GM20431 (cell line): ENCODE measurements around the gene SGSM2.

Source experiments
- in situ Hi-C: fragments of 300-500 bp; cut with MseI, MboI; formaldehyde crosslinking; loops from one replicate; pipeline ENCODE4 v1.15.0; 2020; ENCODE audit warnings: low sequenced_read_pairs; ENCODE audit not compliant: unreplicated experiment

SGSM2 gene

DNA sequence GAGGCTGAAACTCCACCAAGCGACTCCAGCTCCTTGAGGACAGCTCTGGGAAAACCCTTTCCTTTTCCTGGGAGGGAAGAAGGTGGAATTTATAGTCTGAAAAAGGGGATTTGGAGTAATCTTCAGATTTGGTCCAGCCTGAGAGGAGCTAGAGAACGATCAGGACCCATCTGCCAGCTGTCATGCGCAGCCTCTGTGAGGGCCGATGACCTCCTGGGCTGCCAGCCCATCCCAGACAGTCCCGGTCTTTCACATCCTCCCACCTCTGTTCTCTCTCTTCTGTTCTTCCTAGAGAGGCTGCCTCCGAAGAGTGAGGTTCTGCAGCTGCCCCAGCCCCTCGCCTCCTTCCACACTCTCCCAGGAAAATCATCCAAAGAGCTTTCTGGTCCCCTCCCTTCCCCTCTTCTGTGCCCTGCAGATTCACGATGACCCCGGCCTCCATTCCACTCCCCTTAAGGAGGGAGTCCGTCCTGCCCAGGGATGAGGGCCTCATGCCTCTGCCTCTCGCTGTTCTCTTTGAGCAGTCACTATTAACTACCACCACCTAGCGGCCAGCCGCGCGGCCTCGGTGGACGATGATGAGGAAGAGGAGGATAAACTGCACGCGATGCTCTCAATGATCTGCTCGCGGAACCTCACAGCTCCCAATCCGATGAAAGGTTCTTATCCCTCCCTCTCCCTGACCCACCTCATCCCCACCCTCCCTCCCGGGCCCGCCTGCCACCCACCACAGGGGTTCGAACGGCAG lies 29.6 kb downstream of the SGSM2 start:
- in situ Hi-C loops, result no loop called here

DNA sequence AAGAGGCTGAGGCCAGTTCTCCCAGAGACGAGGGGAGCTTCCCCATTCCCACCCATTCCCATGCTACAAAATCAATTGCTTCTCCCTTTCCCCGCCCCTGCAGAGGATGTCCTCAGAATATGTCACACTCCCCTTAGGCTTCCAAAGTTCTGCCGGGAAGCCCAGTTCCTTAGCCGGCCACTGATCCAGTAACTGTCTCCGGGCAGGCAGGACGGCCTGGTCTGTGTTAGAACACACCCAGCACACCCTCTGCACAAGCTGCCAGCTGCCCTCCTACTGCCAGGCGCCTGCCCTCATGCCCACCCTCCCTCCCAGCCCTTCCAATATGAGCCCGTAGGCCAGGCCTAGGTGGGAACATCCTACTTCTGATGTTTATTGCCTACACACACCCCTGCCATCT lies 31.1 kb downstream of the SGSM2 start:
- in situ Hi-C loops, result no loop called here

DNA sequence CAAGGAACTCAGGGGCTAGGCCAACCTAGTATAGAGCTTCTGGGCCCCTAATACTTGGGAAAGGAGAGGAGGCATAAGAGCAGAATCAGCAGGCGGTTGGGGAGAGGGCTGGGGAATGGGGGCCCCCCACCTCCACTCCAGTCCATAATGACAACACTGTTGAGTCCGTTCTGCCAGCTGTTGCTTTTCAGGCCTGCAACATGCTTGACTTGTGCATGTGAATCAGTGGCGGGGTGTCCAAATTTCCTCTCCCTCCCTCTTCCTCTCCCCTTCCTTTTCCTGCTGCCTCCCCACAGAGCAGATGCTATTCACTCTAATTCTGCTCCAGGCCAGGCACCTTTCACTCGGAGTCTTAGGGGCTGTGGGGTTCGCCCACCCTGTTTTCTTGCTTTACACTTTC lies 31.7 kb downstream of the SGSM2 start:
- in situ Hi-C loops, result no loop called here

DNA sequence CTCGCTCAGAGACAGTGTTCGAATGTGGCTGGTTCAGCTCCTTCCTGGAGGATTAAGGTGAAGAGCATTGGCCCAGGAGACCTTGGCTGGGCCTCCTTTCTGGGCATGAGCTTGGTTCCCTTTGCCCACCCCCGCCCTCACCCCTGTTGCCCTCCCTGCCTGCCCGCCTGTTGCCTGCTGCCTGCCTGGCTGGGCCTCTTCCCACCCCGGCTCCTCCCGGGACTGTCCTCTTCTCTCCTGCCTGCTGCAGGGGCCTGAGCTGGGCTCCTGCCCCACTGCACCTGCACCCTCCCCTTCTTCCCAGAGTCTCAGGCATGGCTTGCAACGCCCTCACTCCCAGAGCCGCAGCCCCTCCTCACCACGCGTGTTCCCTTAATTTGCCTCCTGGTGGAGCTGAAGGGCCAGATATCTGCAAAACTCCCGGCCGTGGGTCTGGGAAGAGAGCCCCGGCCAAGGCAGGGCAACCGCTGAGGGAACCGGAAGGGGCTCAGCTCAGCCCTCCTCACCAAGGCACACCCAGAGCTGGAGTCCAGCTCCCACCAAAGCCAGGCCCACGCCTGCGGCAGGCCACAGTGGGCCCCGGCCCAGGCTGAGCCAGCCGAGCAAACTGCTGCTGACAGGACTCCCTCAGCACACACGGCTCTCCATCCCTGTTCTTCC lies 32.4 kb downstream of the SGSM2 start:
- in situ Hi-C loops, result no loop called here

DNA sequence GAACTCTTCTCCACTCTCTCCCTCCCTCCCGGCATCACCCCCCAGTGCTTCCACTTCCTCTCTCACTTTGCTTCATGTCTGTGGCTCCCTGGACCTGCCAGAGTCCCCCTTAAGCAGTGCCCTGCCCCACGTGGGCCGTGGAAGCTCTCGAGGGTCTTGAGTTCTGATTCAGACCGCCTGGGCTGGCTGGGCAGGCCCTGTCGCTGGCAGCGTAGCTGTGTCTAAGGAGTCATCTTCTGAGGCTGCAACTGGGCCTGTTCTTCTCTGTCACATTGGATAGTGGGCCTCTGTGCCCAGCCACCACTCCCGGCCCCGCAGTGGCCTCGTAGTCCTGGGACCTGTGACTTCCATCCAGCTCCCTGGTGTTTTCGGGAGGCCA lies 32.9 kb downstream of the SGSM2 start:
- in situ Hi-C loops, result no loop called here

DNA sequence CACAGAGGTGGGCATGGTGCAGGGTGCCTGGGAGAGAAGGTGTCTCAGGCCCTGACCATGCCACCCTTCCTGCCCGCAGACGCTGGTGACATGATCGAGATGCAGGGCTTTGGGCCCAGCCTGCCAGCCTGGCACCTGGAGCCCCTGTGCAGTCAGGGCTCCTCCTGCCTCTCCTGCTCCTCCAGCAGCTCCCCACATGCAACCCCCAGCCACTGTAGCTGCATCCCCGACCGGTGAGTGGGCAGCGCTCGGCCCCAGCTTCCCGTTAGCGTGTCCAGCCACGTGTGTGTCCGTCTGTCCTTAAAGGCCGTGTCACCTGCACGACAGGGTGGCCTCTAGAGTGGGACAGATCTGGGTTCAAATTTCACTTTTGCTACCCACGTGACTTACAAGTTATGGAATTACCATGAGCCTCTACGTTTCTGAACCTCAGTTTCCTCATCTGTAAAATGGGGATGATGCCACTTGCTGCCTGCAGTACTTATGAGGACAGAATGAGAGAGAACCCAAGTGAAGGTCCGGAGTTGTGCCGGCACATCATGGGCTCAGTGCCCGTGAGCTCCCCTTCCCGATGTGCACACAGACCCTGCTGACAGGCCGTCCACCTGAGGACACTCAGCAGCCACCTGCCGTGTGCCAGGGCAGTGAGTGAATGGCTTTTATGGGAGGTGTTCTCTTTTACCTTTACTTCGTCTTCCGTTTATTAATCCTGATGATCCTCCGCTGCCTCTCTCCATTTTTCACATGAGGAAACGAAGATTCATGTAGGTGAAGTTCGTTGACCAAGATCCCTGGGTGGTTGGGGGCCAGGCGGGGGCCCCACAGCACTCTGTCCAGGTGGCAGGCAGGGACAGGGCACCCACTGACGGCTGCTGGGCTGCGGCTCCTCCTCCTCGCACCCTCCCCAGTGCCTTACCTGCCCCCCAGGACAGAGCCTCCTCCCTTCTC lies 34.2 kb downstream of the SGSM2 start:
- in situ Hi-C loops, result no loop called here

DNA sequence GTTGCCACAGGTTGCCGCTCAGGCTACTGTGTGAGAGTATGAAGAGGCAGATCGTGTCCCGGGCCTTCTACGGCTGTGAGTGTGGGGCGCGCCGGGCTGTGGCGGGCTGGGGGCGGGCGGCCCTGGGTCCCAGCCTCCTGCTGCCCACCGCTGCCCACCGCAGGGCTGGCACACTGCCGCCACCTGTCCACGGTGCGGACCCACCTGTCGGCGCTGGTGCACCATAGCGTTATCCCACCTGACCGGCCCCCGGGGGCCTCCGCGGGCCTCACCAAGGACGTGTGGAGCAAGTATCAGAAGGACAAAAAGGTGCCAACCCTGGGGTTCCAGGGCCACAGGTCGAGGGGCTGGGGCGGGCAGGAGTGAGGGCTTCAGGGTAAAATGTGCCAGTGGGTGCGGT lies 34.9 kb downstream of the SGSM2 start:
- in situ Hi-C loops, result no loop called here

DNA sequence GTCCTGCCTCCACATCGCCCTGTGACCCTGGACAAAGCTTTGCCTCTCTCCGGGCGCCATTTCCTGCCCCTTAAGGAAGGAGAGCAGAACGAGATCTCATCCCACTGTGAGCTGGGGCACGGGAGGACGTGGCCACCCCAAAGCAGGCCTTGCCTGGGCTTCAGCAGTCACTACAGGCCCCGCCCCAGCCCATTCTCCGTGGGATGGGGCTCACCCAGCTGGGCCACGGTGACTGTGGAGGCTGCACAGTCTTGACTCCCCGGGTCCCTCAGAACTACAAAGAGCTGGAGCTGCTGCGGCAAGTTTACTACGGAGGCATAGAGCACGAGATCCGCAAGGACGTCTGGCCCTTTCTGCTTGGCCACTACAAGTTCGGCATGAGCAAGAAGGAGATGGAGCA lies 35.4 kb downstream of the SGSM2 start:
- in situ Hi-C loops, result no loop called here

DNA sequence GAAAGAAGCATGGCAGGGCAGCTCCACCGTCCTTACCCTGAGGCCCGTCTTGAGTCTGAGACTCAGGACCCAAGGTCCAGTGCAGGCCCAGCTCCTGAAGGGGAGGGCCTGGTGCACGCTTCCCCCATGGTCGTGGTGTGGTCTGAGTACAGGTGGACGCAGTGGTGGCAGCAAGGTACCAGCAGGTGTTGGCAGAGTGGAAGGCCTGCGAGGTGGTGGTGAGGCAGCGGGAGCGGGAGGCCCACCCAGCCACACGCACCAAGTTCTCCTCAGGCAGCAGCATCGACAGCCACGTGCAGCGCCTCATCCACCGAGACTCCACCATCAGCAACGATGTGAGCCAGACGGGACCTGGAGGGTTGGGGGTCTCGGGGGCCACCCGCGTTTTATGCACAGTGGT lies 35.9 kb downstream of the SGSM2 start:
- in situ Hi-C loops, result no loop called here

DNA sequence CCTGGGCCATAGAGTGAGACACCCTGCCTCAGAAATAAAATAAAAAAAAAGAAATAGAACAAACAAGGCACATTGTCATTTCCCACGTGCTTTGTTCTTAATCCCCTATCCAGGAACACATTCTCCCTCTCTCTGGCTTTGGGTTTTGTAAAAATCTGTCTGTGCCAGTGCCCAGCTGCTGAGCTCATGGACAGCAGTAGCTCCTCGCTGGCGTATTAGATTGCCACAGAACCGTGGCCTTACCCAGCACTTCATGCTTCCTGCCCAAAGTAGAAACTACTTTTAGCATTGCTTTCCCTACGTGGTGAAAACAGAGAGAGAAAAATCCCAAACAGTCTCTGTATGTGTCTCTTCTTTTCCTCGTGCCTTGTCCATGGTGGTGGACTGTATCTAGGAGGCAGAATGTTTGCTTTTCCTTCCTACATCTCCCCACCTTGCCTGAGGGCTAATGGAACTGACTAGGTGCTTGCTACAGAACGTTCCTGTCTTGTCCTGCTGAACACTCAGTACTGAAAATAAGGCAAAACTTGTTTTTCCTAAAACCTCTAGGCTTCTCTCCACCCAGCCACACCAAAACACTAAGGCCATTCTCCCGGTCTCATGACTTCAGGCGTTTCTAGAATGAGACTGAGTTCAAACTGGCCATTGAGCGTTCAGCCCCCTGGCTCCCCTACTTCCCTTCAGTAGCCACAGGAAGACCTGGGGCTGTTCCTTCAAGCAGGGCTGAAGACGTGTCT lies 37.4 kb downstream of the SGSM2 start:
- in situ Hi-C loops, result no loop called here

DNA sequence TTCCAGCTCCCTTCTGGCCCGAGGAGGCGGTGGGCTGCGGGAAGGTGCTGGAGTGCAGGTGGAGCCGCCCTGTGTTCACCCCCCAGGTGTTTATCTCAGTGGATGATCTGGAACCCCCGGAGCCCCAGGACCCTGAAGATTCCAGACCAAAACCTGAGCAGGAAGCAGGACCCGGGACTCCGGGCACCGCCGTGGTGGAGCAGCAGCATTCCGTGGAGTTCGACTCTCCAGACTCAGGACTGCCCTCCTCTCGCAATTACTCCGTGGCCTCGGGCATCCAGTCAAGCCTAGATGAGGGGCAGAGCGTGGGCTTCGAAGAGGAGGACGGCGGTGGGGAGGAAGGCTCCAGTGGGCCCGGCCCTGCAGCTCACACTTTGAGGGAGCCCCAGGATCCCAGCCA lies 38.1 kb downstream of the SGSM2 start:
- in situ Hi-C loops, result no loop called here

DNA sequence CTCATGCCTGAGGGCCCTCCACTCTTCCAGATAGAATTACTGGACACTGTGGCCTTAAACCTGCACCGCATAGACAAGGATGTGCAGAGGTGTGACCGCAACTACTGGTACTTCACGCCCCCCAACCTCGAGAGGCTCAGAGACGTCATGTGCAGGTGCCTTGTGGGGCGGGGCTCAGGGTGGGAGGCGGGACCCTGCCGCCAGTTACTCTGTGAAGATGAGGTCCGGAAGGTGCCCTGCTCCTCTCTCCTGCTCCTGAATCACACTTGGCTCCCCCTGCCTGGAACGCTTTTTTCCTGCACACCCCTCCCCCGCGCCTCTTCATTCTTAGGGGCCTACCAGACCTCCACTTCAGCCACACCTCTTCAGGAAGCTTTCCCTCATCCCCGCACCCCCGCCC lies 38.8 kb downstream of the SGSM2 start:
- in situ Hi-C loops, result no loop called here

DNA sequence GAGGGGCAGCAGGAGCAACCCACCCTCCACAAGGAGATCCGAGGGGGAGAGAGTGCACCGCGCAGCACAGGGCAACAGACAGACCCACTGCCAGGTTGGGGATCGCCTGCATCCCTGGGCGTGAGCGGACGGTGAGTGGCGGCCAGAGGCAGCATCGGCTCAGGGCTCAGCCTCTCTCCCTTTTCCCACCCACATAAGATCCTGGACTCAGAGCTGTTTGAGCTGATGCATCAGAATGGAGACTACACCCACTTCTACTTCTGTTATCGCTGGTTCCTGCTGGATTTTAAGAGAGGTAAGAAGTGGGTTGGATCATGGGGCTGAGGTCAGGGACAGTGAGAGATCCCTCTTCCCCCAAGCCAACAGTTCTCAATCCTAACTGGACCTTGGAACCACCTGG lies 40.4 kb downstream of the SGSM2 start:
- in situ Hi-C loops, result no loop called here

DNA sequence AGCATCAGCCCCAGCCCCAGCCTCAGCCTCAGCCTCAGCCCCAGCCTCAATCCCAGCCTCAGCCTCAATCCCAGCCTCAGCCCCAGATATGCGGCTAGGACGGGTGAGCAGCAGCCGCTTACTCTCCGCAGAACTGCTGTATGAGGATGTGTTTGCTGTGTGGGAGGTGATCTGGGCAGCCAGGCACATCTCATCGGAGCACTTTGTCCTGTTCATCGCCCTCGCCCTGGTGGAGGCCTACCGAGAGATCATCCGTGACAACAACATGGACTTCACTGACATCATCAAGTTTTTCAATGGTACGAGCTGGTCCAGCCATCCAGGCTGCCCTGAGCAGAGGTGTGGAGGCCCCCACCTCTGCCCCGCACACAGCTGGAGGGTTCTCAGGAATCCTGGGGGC lies 41.6 kb downstream of the SGSM2 start:
- in situ Hi-C loops, result no loop called here

DNA sequence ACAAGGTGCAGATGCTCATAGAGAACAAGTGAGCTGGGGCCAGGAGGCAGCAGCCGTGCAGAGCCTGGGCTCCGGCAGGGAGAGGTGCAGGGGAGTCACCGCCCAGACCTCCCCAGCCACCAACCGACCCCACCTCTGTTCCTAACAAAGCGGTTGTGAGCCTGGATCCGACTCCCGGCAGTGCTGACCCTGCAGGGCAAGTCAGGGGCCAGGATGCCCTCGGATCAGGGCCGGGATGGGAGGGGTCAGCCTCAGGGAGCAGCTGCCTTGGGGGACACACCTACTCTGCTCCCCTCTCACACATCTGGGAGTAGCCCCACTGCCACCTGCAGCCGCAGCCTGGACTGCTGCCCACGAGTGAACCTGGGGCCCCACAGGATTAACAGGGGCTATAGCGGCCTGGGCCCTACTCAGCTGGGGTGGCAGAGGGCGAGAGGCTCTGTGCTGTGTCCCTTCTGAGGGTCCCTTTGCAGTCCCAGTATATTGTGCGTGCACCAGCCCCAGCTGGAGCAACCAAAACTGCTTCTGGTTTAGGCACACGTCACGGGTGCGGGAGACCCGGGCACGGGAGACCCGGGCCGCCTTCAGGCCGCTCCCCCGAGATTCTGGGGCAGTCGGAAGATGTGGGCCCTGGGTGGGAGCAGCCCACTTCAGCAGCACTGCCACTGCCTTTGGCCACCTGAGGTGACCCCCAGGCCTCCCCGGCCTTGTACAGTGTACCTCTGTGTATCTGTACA lies 42.4 kb downstream of the SGSM2 start:
- in situ Hi-C loops, result no loop called here

DNA sequence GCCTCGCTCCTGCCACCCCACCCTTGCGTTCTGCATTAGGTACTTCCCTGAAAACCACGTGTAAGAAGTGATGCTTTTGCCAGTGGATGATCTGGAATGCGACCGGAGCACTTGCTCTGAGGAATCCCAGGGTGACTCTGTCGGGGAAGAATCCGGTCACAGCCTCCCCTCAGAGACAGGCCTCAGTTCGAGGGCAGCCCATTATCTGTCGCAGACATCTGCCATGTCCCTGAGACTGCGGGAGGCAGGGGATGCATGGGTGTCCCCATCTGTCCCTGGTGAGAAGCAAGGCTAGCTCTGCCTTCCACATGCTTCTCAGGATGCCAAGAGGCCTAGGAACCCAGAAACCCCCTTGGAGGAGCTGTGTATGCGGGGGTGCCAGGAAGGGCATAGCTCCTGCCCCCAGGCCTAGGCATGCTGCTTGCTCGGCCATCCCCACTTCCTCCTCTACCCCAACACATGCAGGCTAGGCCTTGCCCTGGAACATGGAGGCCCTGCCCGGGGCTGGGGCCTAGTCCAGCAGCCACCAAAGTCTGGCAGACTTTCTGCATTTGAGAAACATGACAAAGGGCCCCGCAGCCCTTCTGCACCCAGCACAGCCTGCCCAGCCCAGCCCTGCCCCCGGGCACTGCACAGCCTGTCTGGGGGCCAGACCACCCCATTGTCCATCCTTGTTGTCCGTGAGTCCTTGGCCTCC lies 43.1 kb downstream of the SGSM2 start:
- in situ Hi-C loops, result no loop called here

DNA sequence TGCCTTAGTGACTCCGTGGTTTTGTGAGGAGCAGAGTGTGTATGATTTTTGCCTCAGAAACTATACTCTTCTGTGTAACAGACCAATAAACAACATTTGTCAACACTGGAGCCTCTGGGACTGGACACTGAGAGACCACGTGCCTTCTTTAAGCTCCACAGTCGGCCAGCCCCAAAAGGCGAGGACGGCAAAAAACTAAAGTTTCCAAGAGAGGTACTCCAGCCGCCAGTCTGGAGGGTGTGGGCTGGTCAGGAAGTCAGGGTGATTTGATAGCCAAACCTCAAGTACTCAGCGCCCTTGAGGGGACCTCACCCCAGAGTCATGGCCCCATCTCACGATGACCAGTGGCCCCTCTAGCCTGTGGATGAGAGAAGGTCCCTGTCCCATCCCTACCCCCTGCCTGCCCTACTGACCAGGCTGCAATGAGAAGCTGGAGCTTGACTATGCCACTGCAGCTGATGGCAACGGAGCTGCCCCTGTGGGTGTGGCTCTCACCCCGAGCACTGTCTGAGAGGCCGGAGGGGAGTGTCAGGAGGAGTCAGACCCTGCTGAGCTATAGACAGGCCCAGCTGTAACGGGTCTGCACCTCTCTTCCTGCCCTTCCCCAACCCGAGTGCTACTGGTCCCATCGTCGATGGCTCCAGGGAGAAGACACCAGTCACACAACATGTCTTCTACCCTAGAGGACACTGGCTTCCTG lies 43.8 kb downstream of the SGSM2 start:
- in situ Hi-C loops, result no loop called here

DNA sequence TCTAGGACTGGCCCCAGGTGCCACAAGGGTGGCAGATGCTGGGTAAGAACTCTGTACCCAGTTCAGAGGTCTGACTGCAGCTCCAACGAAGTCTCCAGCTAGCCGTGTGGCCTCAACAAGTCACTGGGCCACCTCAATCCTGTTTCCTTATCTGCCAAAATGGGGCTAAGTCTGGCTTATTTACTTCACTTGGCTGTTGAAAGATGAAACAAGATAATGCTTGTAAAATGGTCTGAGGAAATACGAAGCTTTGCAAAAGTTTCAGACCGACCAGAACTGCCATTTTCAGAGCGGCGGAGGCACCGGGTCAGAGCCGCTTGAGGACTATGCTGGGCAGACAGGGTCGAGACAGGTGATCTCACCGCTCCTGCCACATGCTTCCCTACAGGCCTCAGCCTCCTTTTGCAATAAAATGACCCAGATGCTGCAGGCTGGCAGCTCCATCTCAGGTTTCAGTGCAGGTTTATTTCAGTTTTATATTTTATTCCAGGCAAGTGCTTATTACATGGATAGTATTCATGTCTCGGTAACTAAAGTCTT lies 46.4 kb downstream of the SGSM2 start:
- in situ Hi-C loops, result no loop called here
